Skeletal muscle tissue (tissue), 4 donors: ENCODE data around the gene ZRANB1. TPM values are rescaled to one million over a fixed set of nuclear protein-coding genes. Genes with fewer than 3 reads are reported as not detected.

ENCODE experiments used
- H3K27ac ChIP-seq: one replicate; pipeline ENCODE4 v1.7.0; 2013; ENCODE audit warnings: mild to moderate bottlenecking, low read depth, low read length, inconsistent platforms
- H3K27me3 ChIP-seq, 3 donors: one replicate each; pipeline ENCODE4 v1.7.0; 2013; ENCODE audit warnings: low read length in 3 of 3; ENCODE audit not compliant: control insufficient read depth in 3 of 3, insufficient read depth in 3 of 3
- H3K36me3 ChIP-seq, 3 donors: one replicate each; pipeline ENCODE4 v1.7.0; 2013; ENCODE audit warnings: low read length in 3 of 3; ENCODE audit not compliant: control insufficient read depth in 3 of 3, insufficient read depth in 3 of 3
- H3K4me1 ChIP-seq, 3 donors: one replicate each; pipeline ENCODE4 v1.7.0; 2013; ENCODE audit warnings: low read length in 3 of 3, mild to moderate bottlenecking in 3 of 3; ENCODE audit not compliant: control insufficient read depth in 3 of 3, insufficient read depth in 3 of 3
- H3K4me3 ChIP-seq, 3 donors: one replicate each; pipeline ENCODE4 v1.7.0; 2013; ENCODE audit warnings: low read length in 3 of 3
- H3K9ac ChIP-seq, 3 donors: one replicate each; pipeline ENCODE4 v1.7.0; 2013; ENCODE audit warnings: low read length in 3 of 3, mild to moderate bottlenecking in 3 of 3, moderate library complexity in 2 of 3, low read depth in 1 of 3
- H3K9me3 ChIP-seq, 3 donors: one replicate each; pipeline ENCODE4 v1.7.0; 2013; ENCODE audit warnings: low read length in 3 of 3; ENCODE audit not compliant: control insufficient read depth in 3 of 3
- total RNA-seq: library from RNA; depleted of rRNA; stranded (reverse); fragments of >200 nt; gene quantifications from one replicate; pipeline ENCODE4 v1.2.3, GENCODE V29; 2014
- donor health status: Osteomylitis.

Gene ZRANB1
- total RNA-seq, 1 donor from 2014 or later = 36.5 TPM

- Histone ChIP-seq H3K27ac (no peak overlapping the region), H3K9me3 (no peaks in the 10 kb centered on the region), H3K36me3 (peaks cover 29 to 44% (median 31%) of the 10 kb centered on the region in 3 donors), H3K4me1 (peaks cover 33 to 72% (median 63%) of the 10 kb centered on the region in 3 donors), H3K9ac (peak overlapping the region in 1 of 3 donors; percentile 72), H3K4me3 (no peak overlapping the region), H3K27me3 (no peaks in the 10 kb centered on the region)
Measured at GRCh38 chr10:125002047-125002422, 60.1 kb downstream of the ZRANB1 start.

GRCh38 chr10:125002423-125003145 is 60.7 kb downstream of the ZRANB1 start:
- peak overlapping the region in 1 of 3 donors; percentile 72 for H3K9ac ChIP-seq
- H3K27ac ChIP-seq = no peak overlapping the region
- peaks cover 39 to 77% (median 68%) of the 10 kb centered on the region in 3 donors for H3K4me1 ChIP-seq
- no peaks in the 10 kb centered on the region for H3K27me3 ChIP-seq
- H3K9me3 ChIP-seq = no peaks in the 10 kb centered on the region
- H3K4me3 ChIP-seq = no peak overlapping the region
- H3K36me3 ChIP-seq = peaks cover 23 to 39% (median 26%) of the 10 kb centered on the region in 3 donors

GRCh38 chr10:125003146-125003900 is 61.4 kb downstream of the ZRANB1 start:
- Histone ChIP-seq H3K9me3 (no peaks in the 10 kb centered on the region), H3K4me3 (no peak overlapping the region), H3K36me3 (peaks cover 16 to 32% (median 19%) of the 10 kb centered on the region in 3 donors), H3K4me1 (peaks cover 43 to 84% (median 73%) of the 10 kb centered on the region in 3 donors), H3K27ac (no peak overlapping the region), H3K9ac (no peak overlapping the region), H3K27me3 (no peaks in the 10 kb centered on the region)

GRCh38 chr10:125003901-125004467 is 62.1 kb downstream of the ZRANB1 start:
- no peaks in the 10 kb centered on the region for H3K9me3 ChIP-seq
- peak overlapping the region in 1 of 3 donors; percentile 16 for H3K9ac ChIP-seq
- no peak overlapping the region for H3K27ac ChIP-seq
- H3K36me3 ChIP-seq = peaks cover 16 to 32% (median 19%) of the 10 kb centered on the region in 3 donors
- H3K4me1 ChIP-seq = peaks cover 44 to 84% (median 74%) of the 10 kb centered on the region in 3 donors
- no peak overlapping the region for H3K4me3 ChIP-seq
- H3K27me3 ChIP-seq = no peaks in the 10 kb centered on the region

GRCh38 chr10:125004571-125005311 is 62.8 kb downstream of the ZRANB1 start:
- Histone ChIP-seq H3K36me3 (peaks cover 16 to 32% (median 19%) of the 10 kb centered on the region in 3 donors), H3K9me3 (no peaks in the 10 kb centered on the region), H3K9ac (peak overlapping the region in 1 of 3 donors; percentile 8), H3K27ac (no peak overlapping the region), H3K27me3 (no peaks in the 10 kb centered on the region), H3K4me1 (peaks cover 45 to 84% (median 75%) of the 10 kb centered on the region in 3 donors), H3K4me3 (no peak overlapping the region)

- Histone ChIP-seq H3K36me3 (peaks cover 12 to 28% (median 19%) of the 10 kb centered on the region in 3 donors), H3K27me3 (no peaks in the 10 kb centered on the region), H3K4me1 (peaks cover 44 to 84% (median 75%) of the 10 kb centered on the region in 3 donors), H3K27ac (no peak overlapping the region), H3K9ac (peak overlapping the region in 2 of 3 donors; percentile 8 to 33), H3K9me3 (no peaks in the 10 kb centered on the region), H3K4me3 (no peak overlapping the region)
Measured at GRCh38 chr10:125005312-125006187, 63.6 kb downstream of the ZRANB1 start.

GRCh38 chr10:125006188-125006680 is 64.3 kb downstream of the ZRANB1 start:
- H3K27ac ChIP-seq = no peak overlapping the region
- peaks cover 12 to 28% (median 19%) of the 10 kb centered on the region in 3 donors for H3K36me3 ChIP-seq
- H3K4me1 ChIP-seq = peaks cover 45 to 84% (median 76%) of the 10 kb centered on the region in 3 donors

GRCh38 chr10:125006921-125007426 is 65.1 kb downstream of the ZRANB1 start:
- Histone ChIP-seq H3K9me3 (no peaks in the 10 kb centered on the region), H3K27me3 (no peaks in the 10 kb centered on the region), H3K27ac (no peak overlapping the region), H3K4me1 (peaks cover 53 to 84% (median 77%) of the 10 kb centered on the region in 3 donors), H3K9ac (peak overlapping the region; percentile 39 to 54 (median 43)), H3K4me3 (peak overlapping the region in 1 of 3 donors; percentile 24), H3K36me3 (peaks cover 12 to 22% (median 17%) of the 10 kb centered on the region in 3 donors)

More at GRCh38 chr10:125006188-125006680, 64.3 kb downstream of the ZRANB1 start:
- Histone ChIP-seq H3K4me3 (no peak overlapping the region), H3K9ac (peak overlapping the region in 2 of 3 donors; percentile 25 to 43), H3K27me3 (no peaks in the 10 kb centered on the region), H3K9me3 (no peaks in the 10 kb centered on the region)
